ENCODE data around the gene CKB.

GRCh38 chr14:103474893-103475292 is 47.7 kb downstream of the CKB start:
- TF ChIP-seq CTCF (conservative IDR thresholded peaks at IDR 0.05 in 1 of 2, IDR thresholded peaks at IDR 0.05 in 1 of 2; ENCODE audit: low read depth in 1 of 2, low read length in 2 of 2) (no peak), EZH2 (IDR thresholded peaks at IDR 0.05; ENCODE audit: low read length, missing control alignments) (no peak)

Measured in fibroblast of lung (primary cell).